MG63 (cell line): ENCODE data around the gene SYCN. TPM values are rescaled to one million over a fixed set of nuclear protein-coding genes. Genes with fewer than 3 reads are reported as not detected.
"Not testable (repeated sequence)": the region's sequence is repeated elsewhere in the genome, so short reads cannot be mapped to it uniquely, and the experiment has no call there.

Experiments
- DNase-seq: peaks from one replicate; pipeline ENCODE4 v3.0.0-alpha.2; 2020
- H3K27me3 ChIP-seq: fragments of 250-450 bp; sonication (Bioruptor Pico); 2 replicates; pipeline ENCODE4 v1.5.1; 2020; ENCODE audit warnings: mild to moderate bottlenecking, moderate library complexity
- H3K36me3 ChIP-seq: fragments of 250-450 bp; sonication (Bioruptor Pico); 2 replicates; pipeline ENCODE4 v1.5.1; 2020; ENCODE audit warnings: mild to moderate bottlenecking, moderate library complexity
- H3K4me3 ChIP-seq: fragments of 250-450 bp; sonication (Bioruptor Pico); 2 replicates; pipeline ENCODE4 v1.5.1; 2020; ENCODE audit warnings: mild to moderate bottlenecking, moderate library complexity
- H3K9me3 ChIP-seq: fragments of 250-450 bp; sonication (Bioruptor Pico); 2 replicates; pipeline ENCODE4 v1.5.1; 2020; ENCODE audit warnings: mild to moderate bottlenecking, moderate library complexity
- total RNA-seq: library from RNA; depleted of rRNA; stranded (reverse); fragments of >200 nt; shearing (Covaris generic); gene quantifications from 2 replicates; pipeline ENCODE4 v1.2.3, GENCODE V29; 2014; ENCODE audit warnings: low replicate concordance; rRNA removed

Gene SYCN
- total RNA-seq: not detected in 2 replicates

- Histone ChIP-seq H3K9me3 (no peaks in the 10 kb centered on the region), H3K27me3 (no peaks in the 10 kb centered on the region), H3K4me3 (no peak within 1 kb of the TSS), H3K36me3 (no peaks in the 10 kb centered on the region)
- DNase-seq: no peak
Observed at GRCh38 chr19:39203372-39204341, at the start of gene SYCN. TSS of gene SYCN (minus strand) at chr19:39204263. CDS start at chr19:39204254, 9 bp downstream.

DNA sequence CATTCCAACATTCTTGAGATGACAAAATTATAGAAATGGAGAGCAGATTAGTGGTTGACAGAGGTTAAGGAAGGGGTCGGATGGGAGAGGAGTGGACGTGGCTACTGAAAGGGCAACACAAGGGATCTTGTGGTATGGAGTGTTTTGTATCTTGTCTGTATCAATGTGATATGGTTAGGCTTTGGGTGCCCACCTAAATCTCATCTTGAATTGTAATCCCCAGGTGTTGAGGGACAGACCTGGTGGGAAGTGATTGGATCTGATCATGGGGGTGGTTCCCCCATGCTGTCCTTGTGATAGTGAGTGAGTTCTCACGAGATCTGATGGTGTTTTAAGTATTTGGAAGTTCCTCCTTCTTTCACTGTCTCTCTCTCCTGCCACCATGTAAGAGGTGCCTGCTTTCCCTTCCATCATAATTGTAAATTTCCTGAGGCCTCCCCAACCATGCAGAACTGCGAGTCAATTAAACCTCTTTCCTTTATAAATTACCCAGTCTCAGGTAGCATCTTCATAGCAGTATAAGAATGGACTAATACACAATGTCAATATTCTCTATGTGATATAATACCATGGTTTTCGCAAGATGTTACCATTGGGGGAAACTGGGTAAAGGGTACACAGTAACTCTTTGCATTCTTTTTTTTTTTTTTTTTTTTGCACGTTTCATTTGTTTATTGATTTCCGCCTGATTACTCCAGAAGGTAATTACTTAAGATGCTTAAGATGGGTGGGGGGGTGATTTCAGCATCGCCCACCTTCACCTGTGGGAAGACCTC, 49.5 kb upstream of the SYCN start:
- Histone ChIP-seq H3K36me3 (no peaks in the 10 kb centered on the region), H3K27me3 (peaks cover 4% of the 10 kb centered on the region; the same call in 1 of the 2 replicates), H3K4me3 (no peak overlapping the region), H3K9me3 (no peaks in the 10 kb centered on the region)
- no peak for DNase-seq

DNA sequence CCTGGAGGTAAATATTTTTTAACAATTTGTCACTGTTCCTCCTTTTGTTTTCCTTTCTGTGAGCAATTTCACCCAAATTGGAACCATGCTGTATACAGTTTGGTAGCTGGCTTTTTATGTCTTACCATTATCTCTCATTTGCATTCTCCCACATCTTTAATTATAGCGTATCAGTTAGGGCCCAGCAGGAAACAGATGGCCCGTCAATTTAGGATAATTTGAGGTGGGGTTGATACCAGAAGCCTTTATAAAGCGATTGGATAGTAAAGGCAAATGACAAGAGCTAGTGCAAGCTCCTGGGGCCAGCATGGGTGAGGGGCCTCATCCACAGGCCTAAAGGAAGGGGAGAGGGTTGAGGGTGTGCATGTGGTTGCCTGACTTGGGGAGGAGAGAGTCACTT, 48.4 kb upstream of the SYCN start:
- H3K27me3 ChIP-seq: peaks cover 4% of the 10 kb centered on the region; the same call in 1 of the 2 replicates
- no peaks in the 10 kb centered on the region for H3K36me3 ChIP-seq
- no peak overlapping the region for H3K4me3 ChIP-seq
- H3K9me3 ChIP-seq: no peaks in the 10 kb centered on the region
- DNase-seq: no peak

DNA sequence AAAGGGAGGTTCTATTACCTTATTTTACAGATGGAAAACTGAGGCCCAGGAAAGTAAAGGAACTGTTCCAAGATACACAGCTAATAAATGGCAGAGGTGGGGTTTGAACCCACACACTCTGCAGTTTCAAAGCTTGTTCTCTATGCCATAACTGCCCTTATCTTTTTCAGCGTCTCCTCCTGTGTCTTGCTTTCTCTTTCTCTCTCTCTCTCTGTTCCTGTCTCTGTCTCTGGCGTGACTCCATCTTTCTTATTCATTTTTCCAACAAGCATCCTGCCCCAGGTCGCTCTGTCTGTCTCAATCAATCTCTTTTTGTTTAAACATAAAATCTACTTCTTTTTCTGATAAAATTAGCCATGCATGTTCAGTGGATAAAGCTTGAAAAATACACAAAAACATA, 47.8 kb upstream of the SYCN start:
- H3K9me3 ChIP-seq: no peaks in the 10 kb centered on the region
- H3K36me3 ChIP-seq: no peaks in the 10 kb centered on the region
- DNase-seq: no peak
- H3K27me3 ChIP-seq: peaks cover 4% of the 10 kb centered on the region; the same call in 1 of the 2 replicates
- H3K4me3 ChIP-seq: no peak overlapping the region

GRCh38 chr19:39251081-39251480, 47.0 kb upstream of the SYCN start:
- no peak overlapping the region for H3K4me3 ChIP-seq
- no peaks in the 10 kb centered on the region for H3K9me3 ChIP-seq
- H3K27me3 ChIP-seq: peaks cover 4% of the 10 kb centered on the region; the same call in 1 of the 2 replicates
- no peak for DNase-seq
- H3K36me3 ChIP-seq: no peaks in the 10 kb centered on the region

DNA sequence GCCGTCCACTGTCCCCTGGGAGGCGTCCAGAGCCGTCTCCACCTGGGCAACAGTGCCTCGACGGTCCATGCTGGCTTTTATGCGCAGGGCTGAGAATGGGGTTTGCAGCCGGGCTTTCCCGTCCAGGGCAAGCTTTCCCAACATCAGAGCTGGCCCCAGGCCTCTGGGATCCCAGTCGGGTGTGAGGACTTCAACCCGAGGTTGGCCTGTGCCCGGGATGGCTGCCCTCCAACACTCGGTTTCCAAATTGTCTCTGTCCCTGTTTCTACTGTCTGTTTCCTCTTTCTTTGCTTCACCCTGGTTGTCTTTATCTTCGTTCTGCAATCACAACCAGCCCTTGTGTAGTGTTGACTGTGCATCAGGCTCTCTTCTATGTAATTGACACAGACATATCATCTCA, 44.7 kb upstream of the SYCN start, which contains the start of gene IFNL4:
Gene IFNL4, minus strand, starts transcription at position 51 of the 400 bp plus-strand sequence.
- DNase-seq: no peak
- H3K9me3 ChIP-seq: no peaks in the 10 kb centered on the region
- H3K27me3 ChIP-seq: peaks cover 2% of the 10 kb centered on the region; the same call in 1 of the 2 replicates
- no peaks in the 10 kb centered on the region for H3K36me3 ChIP-seq
- no peak within 1 kb of the TSS for H3K4me3 ChIP-seq

GRCh38 chr19:39247701-39248664, 43.9 kb upstream of the SYCN start:
- Histone ChIP-seq H3K36me3 (no peaks in the 10 kb centered on the region), H3K27me3 (peaks cover 2% of the 10 kb centered on the region; the same call in 1 of the 2 replicates), H3K9me3 (no peaks in the 10 kb centered on the region), H3K4me3 (no peak overlapping the region)
- no peak for DNase-seq

DNA sequence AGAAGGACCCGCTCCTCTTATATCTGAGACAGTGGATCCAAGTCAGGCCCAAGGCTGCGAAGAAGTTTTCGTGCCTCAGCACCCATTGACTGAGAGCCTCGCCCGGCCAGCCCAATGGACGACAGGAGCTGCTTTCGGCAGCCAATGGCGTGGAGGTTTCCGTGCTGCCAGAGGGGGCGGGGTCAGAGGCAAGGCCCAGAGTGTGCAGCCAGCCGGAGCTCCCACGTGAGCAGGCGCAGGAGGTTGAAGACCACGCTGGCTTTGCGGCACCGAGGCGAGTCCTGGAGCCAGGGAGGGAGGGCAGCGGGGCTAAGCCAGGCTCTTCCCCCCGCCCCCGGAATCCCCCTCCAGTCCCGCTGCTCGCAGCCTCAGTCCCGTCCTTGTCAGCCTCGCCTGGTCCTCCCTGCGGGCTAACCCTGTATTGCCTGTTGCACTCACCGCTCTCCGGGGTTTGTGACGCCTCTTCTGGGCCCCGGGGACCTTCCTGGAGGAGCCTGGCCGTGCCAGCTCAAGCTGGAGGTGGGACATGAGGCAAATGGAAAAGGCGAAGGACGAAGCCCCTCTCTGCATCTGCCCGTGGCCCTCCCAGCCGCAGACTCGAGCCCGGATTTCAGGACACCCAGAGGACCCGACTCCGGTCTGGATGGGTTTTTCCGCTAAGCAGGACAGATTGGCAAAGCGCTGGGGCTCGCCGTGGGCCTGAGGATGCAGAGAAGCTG, 43.0 kb upstream of the SYCN start:
- H3K36me3 ChIP-seq: no peaks in the 10 kb centered on the region
- no peak for DNase-seq
- H3K9me3 ChIP-seq: no peaks in the 10 kb centered on the region
- H3K4me3 ChIP-seq: no peak overlapping the region
- peaks cover 2% of the 10 kb centered on the region; the same call in 1 of the 2 replicates for H3K27me3 ChIP-seq

DNA sequence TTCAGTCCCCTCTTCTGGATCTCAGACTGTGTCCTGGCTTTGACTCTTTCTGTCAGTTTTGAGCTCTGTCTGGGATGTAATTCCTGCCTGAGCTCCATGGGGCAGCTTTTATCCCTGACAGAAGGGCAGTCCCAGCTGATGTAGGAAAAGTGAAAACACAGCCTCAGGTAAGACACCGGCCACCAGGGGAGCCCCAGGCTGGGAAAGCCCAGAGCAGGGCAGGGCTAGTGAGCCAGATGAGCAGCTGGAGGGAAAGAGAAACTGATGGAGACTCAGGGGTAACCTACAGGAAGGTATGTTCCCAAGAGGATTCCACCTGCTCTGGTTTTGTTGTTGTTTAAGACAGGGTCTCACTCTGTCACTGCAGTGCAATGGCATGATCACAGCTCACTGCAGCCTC, 41.1 kb upstream of the SYCN start:
- H3K9me3 ChIP-seq: not testable (repeated sequence)

GRCh38 chr19:39244410-39245100, 40.5 kb upstream of the SYCN start, which contains the start of gene IFNL3:
TSS of gene IFNL3 (minus strand) at chr19:39245006. CDS start at chr19:39244967, 39 bp downstream.
- not testable (repeated sequence) for H3K9me3 ChIP-seq, H3K27me3 ChIP-seq, H3K4me3 ChIP-seq, H3K36me3 ChIP-seq, DNase-seq

More for the DNA sequence above, 41.1 kb upstream of the SYCN start:
- DNase-seq, H3K27me3 ChIP-seq, H3K36me3 ChIP-seq, H3K4me3 ChIP-seq: not testable (repeated sequence)

GRCh38 chr19:39243741-39244140, 39.7 kb upstream of the SYCN start:
- not testable (repeated sequence) for H3K27me3 ChIP-seq, DNase-seq, H3K9me3 ChIP-seq, H3K36me3 ChIP-seq, H3K4me3 ChIP-seq

DNA sequence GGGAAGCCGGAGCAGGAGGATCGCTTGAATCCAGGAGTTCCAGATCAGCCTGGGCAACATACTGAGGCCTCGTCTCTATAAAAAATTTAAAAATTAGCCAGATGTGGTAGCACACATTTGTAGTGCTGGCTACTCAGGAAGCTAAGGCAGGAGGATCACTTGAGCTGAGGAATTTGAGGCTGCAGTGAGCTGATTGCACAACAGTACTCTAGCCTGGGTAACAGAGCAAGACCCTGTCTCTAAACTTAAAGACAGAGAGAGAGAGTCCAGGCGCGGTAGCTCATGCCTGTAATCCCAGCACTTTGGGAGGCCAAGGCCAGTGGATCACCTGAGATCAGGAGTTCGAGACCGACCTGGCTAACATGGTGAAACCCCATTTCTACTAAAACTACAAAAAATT, 36.4 kb upstream of the SYCN start:
- DNase-seq: no peak
- peaks cover under 1% of the 10 kb centered on the region; the same call in 1 of the 2 replicates for H3K27me3 ChIP-seq
- no peaks in the 10 kb centered on the region for H3K36me3 ChIP-seq
- H3K9me3 ChIP-seq: no peaks in the 10 kb centered on the region
- H3K4me3 ChIP-seq: no peak overlapping the region

DNA sequence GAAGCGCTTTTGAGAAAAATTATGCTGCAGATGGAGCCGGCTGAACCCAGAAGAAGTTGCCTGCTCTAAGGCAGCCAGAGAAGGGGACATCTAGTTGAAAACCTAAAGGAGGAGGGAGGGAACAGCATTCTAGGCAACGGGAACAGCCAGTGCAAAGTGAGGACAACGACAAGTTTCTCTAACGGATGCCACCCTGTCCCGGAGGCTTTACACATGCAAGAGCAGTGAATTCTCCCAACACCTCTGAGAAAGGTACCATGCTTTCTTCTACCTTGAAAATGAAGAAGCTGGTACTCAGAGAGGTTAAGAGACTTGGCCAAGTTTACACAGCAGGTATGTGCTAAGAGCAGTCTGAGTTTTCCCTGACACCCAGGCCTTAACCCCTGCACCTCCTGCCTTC, 34.9 kb upstream of the SYCN start:
- Histone ChIP-seq H3K4me3 (no peak overlapping the region), H3K27me3 (peaks cover 5% of the 10 kb centered on the region; the same call in 1 of the 2 replicates), H3K36me3 (no peaks in the 10 kb centered on the region), H3K9me3 (no peaks in the 10 kb centered on the region)
- no peak for DNase-seq

GRCh38 chr19:39238209-39238608, 34.1 kb upstream of the SYCN start:
- Histone ChIP-seq H3K36me3 (no peaks in the 10 kb centered on the region), H3K27me3 (peaks cover 10% of the 10 kb centered on the region; the same call in 1 of the 2 replicates), H3K4me3 (no peak overlapping the region), H3K9me3 (no peaks in the 10 kb centered on the region)
- DNase-seq: no peak
